Sigmoid colon (tissue), 7 donors: ENCODE results near the gene CLDN6. TPM values are rescaled to one million over a fixed set of nuclear protein-coding genes. Genes with fewer than 3 reads are reported as not detected.

Experiments
- DNase-seq: peaks from one replicate; pipeline ENCODE4 v3.0.0-alpha.2; 2019
- H3K27ac ChIP-seq, 4 donors: fragments of 200-600 bp; sonication (generic); one replicate each; pipeline ENCODE4 v1.5.1; 2016 to 2019; ENCODE audit warnings: mild to moderate bottlenecking in 1 of 4
- H3K27me3 ChIP-seq, 3 donors: fragments of 200-600 bp; sonication (generic); one replicate each; pipeline ENCODE4 v1.5.1; 2019; ENCODE audit warnings: mild to moderate bottlenecking in 1 of 3
- H3K36me3 ChIP-seq, 4 donors: fragments of 200-600 bp; sonication (generic); one replicate each; pipeline ENCODE4 v1.5.1; 2016 to 2019
- H3K4me1 ChIP-seq, 4 donors: fragments of 200-600 bp; sonication (generic); one replicate each; pipeline ENCODE4 v1.5.1; 2017 to 2019
- H3K4me3 ChIP-seq, 4 donors: fragments of 200-600 bp; sonication (generic); one replicate each; pipeline ENCODE4 v1.5.1; 2017 to 2019; ENCODE audit warnings: mild to moderate bottlenecking in 2 of 4, moderate library complexity in 1 of 4
- H3K9me3 ChIP-seq, 4 donors: fragments of 200-600 bp in 3 of 4; sonication (generic) in 3 of 4; one replicate each; pipeline versions ENCODE4 v1.5.1 to v1.6.1; 2013 to 2019
- CTCF ChIP-seq, 4 experiments: fragments of 450-650 bp in 3 of 4; fragments of 200-600 bp in 1 of 4; IDR thresholded peaks; one replicate each; pipeline ENCODE4 v1.5.1; 2016 to 2019; ENCODE audit warnings: antibody characterized with exemption in 4 of 4, mild to moderate bottlenecking in 3 of 4, moderate library complexity in 2 of 4
- EP300 ChIP-seq, 4 donors: sonication (generic); formaldehyde crosslinking; IDR thresholded peaks; one replicate each; pipeline ENCODE4 v1.6.1; 2017; ENCODE audit warnings: antibody characterized with exemption in 4 of 4
- POLR2A ChIP-seq, 2 donors: fragments of 450-650 bp; IDR thresholded peaks; one replicate each; pipeline ENCODE4 v1.6.1; 2016; ENCODE audit warnings: antibody characterized with exemption in 2 of 2, mild to moderate bottlenecking in 2 of 2, moderate library complexity in 2 of 2
- POLR2AphosphoS5 ChIP-seq, 4 donors: sonication (generic); formaldehyde crosslinking; IDR thresholded peaks; one replicate each; pipeline ENCODE4 v1.6.1; 2017; ENCODE audit warnings: antibody characterized with exemption in 4 of 4
- WGBS, 2 donors: extraction: QIAGEN DNeasy Blood & Tissue Kit; methylation state at CpG; one replicate each; pipeline ENCODE4 v1.1.7; 2013; 5-methylcytosine and 5-hydroxymethylcytosine counted together
- intact Hi-C: fragments of 100-400 bp; cut with DNase I; formaldehyde crosslinking; loops from one replicate; pipeline ENCODE4 v1.15.1; 2023
- polyA plus RNA-seq, 3 donors: library from polyadenylated mRNA; stranded (reverse); fragments of 200-250 nt; gene quantifications; one replicate each; pipeline ENCODE4 v1.2.3, GENCODE V29; 2013
- total RNA-seq, 4 donors: library from RNA; depleted of rRNA; stranded (reverse); fragments of >200 nt; gene quantifications; one replicate each; pipeline ENCODE4 v1.1.0, GENCODE V29; 2016
- donor health status: healthy with polysubstance abuse.
- donor health status: Bipolar disorder and iron deficiency.
- donor health status: healthy.

Gene CLDN6
- total and polyA plus RNA-seq, 7 donors: not detected

- H3K9me3 ChIP-seq: no peaks in the 10 kb centered on the region
- no peaks in the 10 kb centered on the region for H3K36me3 ChIP-seq
- 35 to 63% methylated on average over 10 of the region's 10 CpGs for WGBS, 2 donors
- H3K27me3 ChIP-seq: peaks cover 0 to 23% (median 0%) of the 10 kb centered on the region in 3 donors
- no peaks in the 10 kb centered on the region for H3K4me1 ChIP-seq
- TF ChIP-seq POLR2A (IDR thresholded peaks at IDR 0.05) (no peak), CTCF (IDR thresholded peaks at IDR 0.05) (no peak), EP300 (IDR thresholded peaks at IDR 0.05) (no peak), POLR2AphosphoS5 (IDR thresholded peaks at IDR 0.05) (no peak)
- DNase-seq: no peak
- no peak overlapping the region for H3K4me3 ChIP-seq
- no peak overlapping the region for H3K27ac ChIP-seq
- intact Hi-C loops: no loop called here
These were observed 27.1 kb downstream of the CLDN6 start for GRCh38 chr16:2990891-2991290.

- no peak for TF ChIP-seq POLR2AphosphoS5 (IDR thresholded peaks at IDR 0.05)
- Histone ChIP-seq H3K36me3 (no peaks in the 10 kb centered on the region), H3K27me3 (peaks cover 0 to 22% (median 0%) of the 10 kb centered on the region in 3 donors), H3K27ac (no peak overlapping the region), H3K9me3 (no peaks in the 10 kb centered on the region), H3K4me3 (no peak overlapping the region), H3K4me1 (peaks cover 0 to 8% (median 5%) of the 10 kb centered on the region in 4 donors)
- no peak for DNase-seq
- intact Hi-C loops: no loop called here
- WGBS, 2 donors: 78 to 84% methylated on average over 8 of the region's 8 CpGs
These were observed 29.3 kb downstream of the CLDN6 start for GRCh38 chr16:2988590-2989099.

GRCh38 chr16:2987833-2988232 is 30.1 kb downstream of the CLDN6 start:
- Histone ChIP-seq H3K27me3 (peaks cover 0 to 22% (median 0%) of the 10 kb centered on the region in 3 donors), H3K4me3 (no peak overlapping the region), H3K4me1 (peaks cover 0 to 12% (median 9%) of the 10 kb centered on the region in 4 donors), H3K27ac (no peak overlapping the region), H3K9me3 (no peaks in the 10 kb centered on the region), H3K36me3 (no peaks in the 10 kb centered on the region)
- DNase-seq: no peak
- intact Hi-C loops: no loop called here
- WGBS, 2 donors: 78 to 84% methylated on average over 8 of the region's 8 CpGs
- TF ChIP-seq EP300 (IDR thresholded peaks at IDR 0.05) (no peak), POLR2A (IDR thresholded peaks at IDR 0.05) (no peak), POLR2AphosphoS5 (IDR thresholded peaks at IDR 0.05) (no peak)

DNA sequence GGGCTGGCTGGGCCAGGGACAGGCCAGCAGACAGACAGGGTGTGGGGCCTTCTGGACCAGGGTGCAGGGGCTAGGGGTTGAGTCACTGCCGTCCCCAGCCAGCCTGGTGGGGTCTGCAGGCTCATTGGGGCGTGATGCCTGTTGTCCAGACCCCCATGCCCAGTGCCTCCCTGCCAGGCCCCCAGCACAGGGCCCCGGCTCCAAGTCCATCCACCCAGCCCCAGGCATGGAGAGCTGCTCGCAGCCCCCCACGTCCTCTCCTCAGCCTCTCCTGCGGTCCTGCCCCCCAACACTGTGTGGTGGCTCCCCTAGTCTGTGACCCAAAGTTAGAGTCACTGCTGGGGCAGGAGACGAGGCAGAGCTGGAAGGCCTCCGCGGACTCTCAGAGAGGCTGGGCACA is 30.7 kb downstream of the CLDN6 start:
- H3K27me3 ChIP-seq: peaks cover 0 to 22% (median 0%) of the 10 kb centered on the region in 3 donors
- WGBS, 2 donors: 86 to 91% methylated on average over 9 of the region's 9 CpGs
- H3K9me3 ChIP-seq: no peaks in the 10 kb centered on the region
- no peaks in the 10 kb centered on the region for H3K36me3 ChIP-seq
- peaks cover 0 to 12% (median 9%) of the 10 kb centered on the region in 4 donors for H3K4me1 ChIP-seq
- no peak for TF ChIP-seq POLR2AphosphoS5 (IDR thresholded peaks at IDR 0.05)
- no peak for TF ChIP-seq EP300 (IDR thresholded peaks at IDR 0.05)
- no peak for TF ChIP-seq POLR2A (IDR thresholded peaks at IDR 0.05)
- TF ChIP-seq CTCF (IDR thresholded peaks at IDR 0.05): no peak
- DNase-seq: no peak
- H3K4me3 ChIP-seq: no peak overlapping the region
- no peak overlapping the region for H3K27ac ChIP-seq
- intact Hi-C loops: no loop called here

DNA sequence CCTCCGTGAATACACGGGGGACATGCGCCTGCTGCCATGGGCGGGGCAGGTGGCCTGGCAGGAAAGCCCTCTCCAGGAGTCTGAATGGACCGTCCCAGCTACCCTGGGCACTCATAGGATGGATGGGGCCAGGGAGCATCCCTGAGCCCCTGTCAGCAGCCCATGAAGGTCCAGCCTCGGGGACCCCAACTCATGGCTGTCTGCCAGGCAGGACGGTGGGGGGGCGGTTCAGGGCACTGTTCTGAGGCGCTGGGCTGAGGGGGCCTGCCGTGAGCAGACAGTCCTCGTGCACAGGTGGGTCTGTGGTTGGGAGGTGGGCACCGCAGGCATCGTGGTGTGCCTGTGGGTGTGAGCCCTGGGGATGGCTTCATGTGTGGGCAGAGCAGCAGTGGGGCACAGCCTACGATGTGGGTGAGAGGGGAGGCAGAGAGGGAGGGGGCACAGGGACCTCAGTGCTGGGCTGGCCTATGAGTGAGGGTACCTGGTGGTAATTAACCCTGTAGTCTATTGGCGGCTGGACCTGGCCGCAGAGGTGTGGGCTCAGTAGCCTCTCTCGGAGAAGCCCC is 31.3 kb downstream of the CLDN6 start:
- WGBS, 2 donors: 70 to 82% methylated on average over 17 of the region's 17 CpGs
- Histone ChIP-seq H3K27ac (no peak overlapping the region), H3K36me3 (no peaks in the 10 kb centered on the region), H3K4me1 (peaks cover 0 to 12% (median 9%) of the 10 kb centered on the region in 4 donors), H3K27me3 (peaks cover 0 to 22% (median 0%) of the 10 kb centered on the region in 3 donors), H3K4me3 (no peak overlapping the region), H3K9me3 (no peaks in the 10 kb centered on the region)
- TF ChIP-seq EP300 (IDR thresholded peaks at IDR 0.05) (no peak), POLR2AphosphoS5 (IDR thresholded peaks at IDR 0.05) (no peak), CTCF (IDR thresholded peaks at IDR 0.05) (no peak), POLR2A (IDR thresholded peaks at IDR 0.05) (no peak)
- no peak for DNase-seq
- intact Hi-C loops: no loop called here
